ENCODE measurements around the gene LARP6.

GRCh38 chr15:70829371-70830166 is 24.4 kb downstream of the LARP6 start:
- TF ChIP-seq CTCF (IDR thresholded peaks at IDR 0.05): no peak
- TF ChIP-seq POLR2A (IDR thresholded peaks at IDR 0.05): no peak

All from testis (tissue), 2 donors.